ENCODE measurements around the gene ACTG1. TPM values are rescaled to one million over a fixed set of nuclear protein-coding genes. Genes with fewer than 3 reads are reported as not detected.
A peak's percentile ranks its signal among the peaks of the same experiment; 100 is the strongest.

The ACTG1 gene
- total and polyA plus RNA-seq, 11 donors, result 149 to 1,653 (median 423) TPM

DNA sequence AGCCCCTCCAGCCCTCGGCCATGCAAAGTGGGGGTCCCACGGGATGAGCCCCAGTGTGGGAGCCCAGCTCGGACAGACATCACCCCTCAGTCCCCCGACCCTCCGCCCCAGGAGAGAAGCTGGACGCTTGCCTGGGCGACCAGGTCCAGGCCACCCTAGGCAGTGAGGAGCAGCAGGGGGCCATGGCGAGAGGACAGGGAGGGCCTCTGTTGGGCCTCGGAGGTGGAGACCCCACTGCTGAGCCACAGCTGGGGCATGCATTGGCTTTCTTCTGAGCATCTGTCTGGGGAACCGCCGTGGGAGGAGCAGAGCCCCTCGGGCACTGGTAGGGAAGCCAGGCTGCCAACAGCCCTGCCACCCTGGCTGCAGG is 13.0 kb downstream of the ACTG1 start:
- no peaks in the 10 kb centered on the region for H3K9me3 ChIP-seq
- peaks cover 0 to 6% (median 0%) of the 10 kb centered on the region in 12 donors for H3K4me1 ChIP-seq
- H3K4me3 ChIP-seq, result peak overlapping the region in 1 of 12 donors; percentile 12
- H3K36me3 ChIP-seq, result no peaks in the 10 kb centered on the region
- DNase-seq, result no peak
- no peak for ATAC-seq
- 42 to 84% (median 76%) methylated on average over 1 to 12 of the region's 12 CpGs for WGBS, 4 donors
- intact Hi-C loops (cut with DNase I), result no loop called here
- TF ChIP-seq, protein P1, sequence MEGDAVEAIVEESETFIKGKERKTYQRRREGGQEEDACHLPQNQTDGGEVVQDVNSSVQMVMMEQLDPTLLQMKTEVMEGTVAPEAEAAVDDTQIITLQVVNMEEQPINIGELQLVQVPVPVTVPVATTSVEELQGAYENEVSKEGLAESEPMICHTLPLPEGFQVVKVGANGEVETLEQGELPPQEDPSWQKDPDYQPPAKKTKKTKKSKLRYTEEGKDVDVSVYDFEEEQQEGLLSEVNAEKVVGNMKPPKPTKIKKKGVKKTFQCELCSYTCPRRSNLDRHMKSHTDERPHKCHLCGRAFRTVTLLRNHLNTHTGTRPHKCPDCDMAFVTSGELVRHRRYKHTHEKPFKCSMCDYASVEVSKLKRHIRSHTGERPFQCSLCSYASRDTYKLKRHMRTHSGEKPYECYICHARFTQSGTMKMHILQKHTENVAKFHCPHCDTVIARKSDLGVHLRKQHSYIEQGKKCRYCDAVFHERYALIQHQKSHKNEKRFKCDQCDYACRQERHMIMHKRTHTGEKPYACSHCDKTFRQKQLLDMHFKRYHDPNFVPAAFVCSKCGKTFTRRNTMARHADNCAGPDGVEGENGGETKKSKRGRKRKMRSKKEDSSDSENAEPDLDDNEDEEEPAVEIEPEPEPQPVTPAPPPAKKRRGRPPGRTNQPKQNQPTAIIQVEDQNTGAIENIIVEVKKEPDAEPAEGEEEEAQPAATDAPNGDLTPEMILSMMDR (IDR thresholded peaks at IDR 0.05), result no peak
- TF ChIP-seq POLR2A (IDR thresholded peaks at IDR 0.05), result no peak
- H3K27me3 ChIP-seq, result no peaks in the 10 kb centered on the region
- H3K27ac ChIP-seq, result no peak overlapping the region

DNA sequence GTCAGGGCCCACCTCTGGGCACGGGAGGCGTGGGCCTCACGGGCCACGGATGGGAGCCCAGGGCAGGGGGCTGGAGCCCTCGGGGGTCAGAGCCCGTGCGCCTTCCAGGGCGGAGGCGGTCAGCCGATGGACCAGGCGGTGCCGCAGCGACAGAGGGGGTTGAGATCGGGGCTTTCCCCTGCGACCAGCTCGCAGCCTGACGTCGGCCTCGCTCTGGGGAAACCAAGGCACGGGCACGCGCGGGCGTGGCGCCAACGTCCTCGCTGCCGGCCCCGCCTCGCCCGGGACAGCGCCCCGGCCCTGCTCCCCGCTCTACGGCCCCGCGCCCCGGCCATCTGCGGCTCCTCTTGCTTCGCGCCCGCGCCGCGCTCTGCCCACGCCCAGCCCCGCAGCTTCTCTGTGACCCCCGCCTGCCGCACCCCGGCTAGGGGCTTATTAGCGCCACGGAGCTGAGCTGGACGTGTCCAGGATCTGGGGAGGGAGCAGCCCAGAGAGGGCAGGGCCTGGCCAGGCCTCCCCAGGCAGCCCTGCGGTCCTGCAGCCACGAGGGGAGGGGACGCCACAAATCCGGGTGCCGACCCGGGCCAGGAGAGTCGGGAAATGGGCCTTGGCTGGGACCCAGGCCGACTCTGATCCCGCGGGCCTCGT is 13.5 kb downstream of the ACTG1 start:
- Histone ChIP-seq H3K4me1 (peaks cover 0 to 6% (median 0%) of the 10 kb centered on the region in 12 donors), H3K27me3 (no peaks in the 10 kb centered on the region), H3K36me3 (no peaks in the 10 kb centered on the region), H3K4me3 (peak overlapping the region in 2 of 12 donors; percentile 12 to 23), H3K9me3 (no peaks in the 10 kb centered on the region), H3K27ac (no peak overlapping the region)
- DNase-seq, result no peak
- no peak for TF ChIP-seq POLR2A (IDR thresholded peaks at IDR 0.05)
- TF ChIP-seq, protein P1 (IDR thresholded peaks at IDR 0.05), result no peak
- intact Hi-C loops (cut with DNase I), result no loop called here
- WGBS, 4 donors, result 62 to 89% (median 67%) methylated on average over 44 to 64 of the region's 64 CpGs
- ATAC-seq, result peak in 2 of 4 donors; percentile 36 to 38

DNA sequence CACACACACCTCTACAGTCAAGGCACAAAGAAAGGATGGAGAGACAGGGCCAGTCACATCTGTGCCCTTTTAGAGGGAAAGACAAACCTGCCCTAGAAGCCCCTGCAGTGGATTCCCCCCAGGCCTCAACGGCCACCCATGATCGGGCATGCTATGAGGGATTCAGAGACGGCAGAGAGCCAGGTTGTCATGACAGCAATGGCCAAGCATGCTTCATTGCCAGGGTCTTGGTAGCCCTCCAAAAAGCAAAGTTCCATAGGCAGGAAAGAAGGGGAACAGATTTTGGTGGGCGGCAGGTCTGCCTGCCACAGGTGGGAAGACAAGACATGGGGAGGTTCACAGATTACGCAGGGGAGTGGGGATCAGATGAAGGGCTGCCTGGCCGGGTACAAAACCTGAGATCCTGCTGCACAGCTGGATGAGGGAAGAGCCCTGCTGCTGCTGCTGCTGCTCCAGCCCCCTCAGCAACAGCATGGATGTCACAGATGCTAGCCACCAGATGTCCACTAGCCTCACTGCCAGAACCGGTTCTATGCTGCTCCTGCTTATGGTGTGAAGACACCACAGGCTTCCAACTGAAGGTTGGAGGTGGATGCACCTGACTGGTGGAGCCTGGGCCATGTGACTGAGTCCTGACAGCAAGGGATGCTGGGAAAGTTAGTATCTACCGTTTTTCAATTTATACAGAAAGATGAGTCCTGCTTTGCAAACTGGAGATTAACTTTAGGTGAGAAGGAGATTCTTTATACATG is 17.8 kb downstream of the ACTG1 start:
- WGBS, 4 donors, result 45 to 51% (median 48%) methylated on average over 7 to 8 of the region's 8 CpGs
- ATAC-seq (no peak), DNase-seq (no peak)
- intact Hi-C loops (cut with DNase I), result no loop called here
- no peak overlapping the region for H3K27ac ChIP-seq
- peaks cover 0 to 9% (median 0%) of the 10 kb centered on the region in 12 donors for H3K4me1 ChIP-seq
- H3K27me3 ChIP-seq, result no peaks in the 10 kb centered on the region
- H3K9me3 ChIP-seq, result no peaks in the 10 kb centered on the region
- H3K36me3 ChIP-seq, result no peaks in the 10 kb centered on the region
- no peak for TF ChIP-seq POLR2A (IDR thresholded peaks at IDR 0.05)
- TF ChIP-seq, protein P1 (IDR thresholded peaks at IDR 0.05), result no peak
- no peak overlapping the region for H3K4me3 ChIP-seq

GRCh38 chr17:81493198-81494038 is 19.2 kb downstream of the ACTG1 start:
- TF ChIP-seq, protein P1 (IDR thresholded peaks at IDR 0.05), result no peak
- no peak for TF ChIP-seq POLR2A (IDR thresholded peaks at IDR 0.05)
- 88 to 89% (median 88%) methylated on average over 15 to 16 of the region's 16 CpGs for WGBS, 4 donors
- ATAC-seq, result no peak

More at GRCh38 chr17:81493198-81494038, 19.2 kb downstream of the ACTG1 start:
- Histone ChIP-seq H3K27me3 (no peaks in the 10 kb centered on the region), H3K27ac (no peak overlapping the region), H3K4me3 (no peak overlapping the region), H3K9me3 (no peaks in the 10 kb centered on the region), H3K36me3 (no peaks in the 10 kb centered on the region), H3K4me1 (peaks cover 0 to 17% (median 4%) of the 10 kb centered on the region in 12 donors)
- no peak for DNase-seq
- intact Hi-C loops (cut with DNase I), result no loop called here
